Neural cell (in vitro differentiated cells): ENCODE data around the gene ATP11A. TPM values are rescaled to one million over a fixed set of nuclear protein-coding genes. Genes with fewer than 3 reads are reported as not detected.

ENCODE experiments used
- H2AFZ ChIP-seq: fragments of 200-600, 300-800 bp; sonication (generic), shearing (Covaris generic); 2 replicates; pipeline ENCODE4 v1.6.0; 2014; ENCODE audit warnings: low read depth, mild to moderate bottlenecking, antibody characterized with exemption, low read length, moderate library complexity
- H3F3A ChIP-seq: fragments of 200-600 bp; shearing (Covaris generic); 2 replicates; pipeline ENCODE4 v1.6.1; 2016; ENCODE audit warnings: mild to moderate bottlenecking, moderate library complexity, mixed read lengths, antibody characterized with exemption, low read length; ENCODE audit not compliant: insufficient read depth, poor library complexity, severe bottlenecking
- H3K27ac ChIP-seq: fragments of 200-600, 300-800 bp; sonication (generic), shearing (Covaris generic); 2 replicates; pipeline ENCODE4 v1.5.1; 2014; ENCODE audit warnings: mild to moderate bottlenecking, low read length, moderate library complexity
- H3K27me3 ChIP-seq: fragments of 300-800, 200-600 bp; sonication (generic), shearing (Covaris generic); 2 replicates; pipeline ENCODE4 v1.6.0; 2014; ENCODE audit warnings: mild to moderate bottlenecking, low read depth, low read length, moderate library complexity; ENCODE audit not compliant: insufficient read depth
- H3K36me3 ChIP-seq: fragments of 300-800, 200-600 bp; sonication (generic), shearing (Covaris generic); 2 replicates; pipeline ENCODE4 v1.5.1; 2014; ENCODE audit warnings: mild to moderate bottlenecking, antibody characterized with exemption, low read length, moderate library complexity; ENCODE audit not compliant: insufficient read depth
- H3K4me2 ChIP-seq: fragments of 300-800, 200-600 bp; sonication (generic), shearing (Covaris generic); 2 replicates; pipeline ENCODE4 v1.6.0; 2014; ENCODE audit warnings: mild to moderate bottlenecking, low read length
- H3K4me3 ChIP-seq: fragments of 300-800, 200-600 bp; sonication (generic), shearing (Covaris generic); 2 replicates; pipeline ENCODE4 v1.5.1; 2014; ENCODE audit warnings: mild to moderate bottlenecking, low read length, moderate library complexity
- H3K79me2 ChIP-seq: fragments of 200-600 bp; shearing (Covaris generic); replicated peaks from 2 replicates; pipeline ENCODE4 v1.6.0; 2014; ENCODE audit warnings: mild to moderate bottlenecking, low read length, moderate library complexity; ENCODE audit not compliant: insufficient read depth
- H3K9ac ChIP-seq: fragments of 300-800, 200-600 bp; sonication (generic), shearing (Covaris generic); 2 replicates; pipeline ENCODE4 v1.6.1; 2016; ENCODE audit warnings: mild to moderate bottlenecking, low read length, mixed read lengths
- H3K9me2 ChIP-seq: fragments of 200-600 bp; shearing (Covaris generic); 2 replicates; pipeline ENCODE4 v1.6.1; 2016; ENCODE audit warnings: mild to moderate bottlenecking, low read length, mixed read lengths; ENCODE audit not compliant: insufficient read depth
- H3K9me3 ChIP-seq: fragments of 200-600, 300-800 bp; sonication (generic), shearing (Covaris generic); 2 replicates; pipeline ENCODE4 v1.6.1; 2016; ENCODE audit warnings: mild to moderate bottlenecking, mixed run types, low read length, moderate library complexity, mixed read lengths
- H4K20me1 ChIP-seq: fragments of 200-600 bp; shearing (Covaris generic); 2 replicates; pipeline ENCODE4 v1.6.1; 2016; ENCODE audit warnings: mild to moderate bottlenecking, mixed run types; ENCODE audit not compliant: insufficient read depth
- EP300 ChIP-seq: fragments of 450-650 bp; conservative IDR thresholded peaks from 2 replicates; pipeline ENCODE4 v1.6.1; 2014; ENCODE audit warnings: antibody characterized with exemption, mild to moderate bottlenecking, moderate library complexity; ENCODE audit not compliant: poor library complexity, severe bottlenecking
- EZH2 ChIP-seq: fragments of 200-600, 300-800 bp; shearing (Covaris generic), sonication (generic); IDR thresholded peaks from 2 replicates; pipeline ENCODE4 v1.6.1; 2014; ENCODE audit warnings: antibody characterized with exemption, low read length, borderline replicate concordance, mild to moderate bottlenecking; ENCODE audit not compliant: insufficient read depth, poor library complexity, severe bottlenecking
- MXI1 ChIP-seq: fragments of 450-650 bp; conservative IDR thresholded peaks from 2 replicates; pipeline ENCODE4 v1.6.1; 2014; ENCODE audit warnings: antibody characterized with exemption, mild to moderate bottlenecking; ENCODE audit not compliant: poor library complexity, severe bottlenecking
- POLR2AphosphoS5 ChIP-seq: IDR thresholded peaks from 2 replicates; pipeline ENCODE4 v1.6.1; 2012
- RAD21 ChIP-seq: fragments of 450-650 bp; conservative IDR thresholded peaks from 2 replicates; pipeline ENCODE4 v1.6.1; 2014; ENCODE audit warnings: antibody characterized with exemption, mild to moderate bottlenecking, moderate library complexity
- SMC3 ChIP-seq: fragments of 450-650 bp; conservative IDR thresholded peaks from 2 replicates; pipeline ENCODE4 v1.6.1; 2014; ENCODE audit warnings: antibody characterized with exemption, mild to moderate bottlenecking, moderate library complexity; ENCODE audit not compliant: poor library complexity
- TAF1 ChIP-seq: IDR thresholded peaks from 2 replicates; pipeline ENCODE4 v1.6.1; 2012; ENCODE audit warnings: low read depth
- polyA plus RNA-seq: library from polyadenylated mRNA; depleted of rRNA; stranded (reverse); fragments of >200 nt; gene quantifications from 2 replicates; pipeline ENCODE4 v1.2.3, GENCODE V29; 2014
- TF ChIP-seq, protein P1 (sequence below): IDR thresholded peaks from 2 replicates; pipeline ENCODE4 v1.6.1; 2012; ENCODE audit warnings: borderline replicate concordance
- TF ChIP-seq, protein P2 (sequence below): fragments of 450-650 bp; IDR thresholded peaks from 2 replicates; pipeline ENCODE4 v1.5.1; 2014; ENCODE audit warnings: antibody characterized with exemption, mild to moderate bottlenecking, moderate library complexity; ENCODE audit not compliant: poor library complexity, severe bottlenecking

Gene ATP11A
- polyA plus RNA-seq, 1 donor from 2014 or later: 3.0 TPM

DNA sequence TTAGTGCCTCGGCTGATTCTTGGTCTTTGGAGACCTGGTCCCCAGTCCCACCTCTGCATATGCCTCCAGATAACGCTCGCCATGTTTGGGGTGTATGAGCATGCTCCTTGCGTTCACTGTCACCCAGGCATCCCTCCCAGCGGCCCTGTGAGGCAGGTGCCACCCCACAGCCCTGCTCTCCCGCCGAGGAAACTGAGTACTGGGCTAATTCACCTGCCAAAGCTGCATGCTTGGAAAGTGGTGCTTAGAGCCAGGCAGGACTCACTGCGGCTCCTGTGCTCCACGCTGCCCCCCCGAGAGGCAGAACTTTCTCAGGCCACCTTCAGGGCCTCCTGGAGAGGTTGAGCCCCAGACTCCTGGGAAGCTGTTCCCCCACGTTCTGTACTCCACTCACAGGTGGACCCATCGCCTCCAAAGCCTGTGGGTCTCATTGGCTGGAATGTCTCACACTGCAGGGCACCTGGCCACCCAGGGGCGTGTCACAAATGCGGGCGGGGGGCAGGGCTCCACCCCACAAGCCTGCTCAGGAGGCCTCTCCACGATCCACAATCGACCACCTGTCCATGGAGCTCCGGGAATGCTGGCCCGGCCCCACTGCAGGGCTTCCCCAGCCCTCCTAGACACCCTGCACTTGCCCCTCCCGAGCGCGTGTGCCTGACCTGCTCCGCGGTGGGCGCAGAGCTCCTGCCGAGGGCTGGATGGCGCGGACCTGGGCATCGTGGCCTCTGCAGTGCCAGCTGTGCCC, 64.6 kb downstream of the ATP11A start:
- H3K4me3 ChIP-seq: no peak overlapping the region
- no peaks in the 10 kb centered on the region for H3K36me3 ChIP-seq
- no peaks in the 10 kb centered on the region for H4K20me1 ChIP-seq
- H3K9me2 ChIP-seq: no peaks in the 10 kb centered on the region
- no peak overlapping the region for H3K4me2 ChIP-seq
- H3F3A ChIP-seq: no peaks in the 10 kb centered on the region
- H3K27me3 ChIP-seq: no peaks in the 10 kb centered on the region
- no peaks in the 10 kb centered on the region for H3K9me3 ChIP-seq
- no peaks in the 10 kb centered on the region for H3K79me2 ChIP-seq
- H2AFZ ChIP-seq: no peak overlapping the region
- H3K9ac ChIP-seq: no peak overlapping the region
- TF ChIP-seq EZH2 (no peak), POLR2AphosphoS5 (no peak), SMC3 (no peak), RAD21 (no peak), EP300 (no peak), TAF1 (no peak), MXI1 (no peak)
- TF ChIP-seq, protein P1, sequence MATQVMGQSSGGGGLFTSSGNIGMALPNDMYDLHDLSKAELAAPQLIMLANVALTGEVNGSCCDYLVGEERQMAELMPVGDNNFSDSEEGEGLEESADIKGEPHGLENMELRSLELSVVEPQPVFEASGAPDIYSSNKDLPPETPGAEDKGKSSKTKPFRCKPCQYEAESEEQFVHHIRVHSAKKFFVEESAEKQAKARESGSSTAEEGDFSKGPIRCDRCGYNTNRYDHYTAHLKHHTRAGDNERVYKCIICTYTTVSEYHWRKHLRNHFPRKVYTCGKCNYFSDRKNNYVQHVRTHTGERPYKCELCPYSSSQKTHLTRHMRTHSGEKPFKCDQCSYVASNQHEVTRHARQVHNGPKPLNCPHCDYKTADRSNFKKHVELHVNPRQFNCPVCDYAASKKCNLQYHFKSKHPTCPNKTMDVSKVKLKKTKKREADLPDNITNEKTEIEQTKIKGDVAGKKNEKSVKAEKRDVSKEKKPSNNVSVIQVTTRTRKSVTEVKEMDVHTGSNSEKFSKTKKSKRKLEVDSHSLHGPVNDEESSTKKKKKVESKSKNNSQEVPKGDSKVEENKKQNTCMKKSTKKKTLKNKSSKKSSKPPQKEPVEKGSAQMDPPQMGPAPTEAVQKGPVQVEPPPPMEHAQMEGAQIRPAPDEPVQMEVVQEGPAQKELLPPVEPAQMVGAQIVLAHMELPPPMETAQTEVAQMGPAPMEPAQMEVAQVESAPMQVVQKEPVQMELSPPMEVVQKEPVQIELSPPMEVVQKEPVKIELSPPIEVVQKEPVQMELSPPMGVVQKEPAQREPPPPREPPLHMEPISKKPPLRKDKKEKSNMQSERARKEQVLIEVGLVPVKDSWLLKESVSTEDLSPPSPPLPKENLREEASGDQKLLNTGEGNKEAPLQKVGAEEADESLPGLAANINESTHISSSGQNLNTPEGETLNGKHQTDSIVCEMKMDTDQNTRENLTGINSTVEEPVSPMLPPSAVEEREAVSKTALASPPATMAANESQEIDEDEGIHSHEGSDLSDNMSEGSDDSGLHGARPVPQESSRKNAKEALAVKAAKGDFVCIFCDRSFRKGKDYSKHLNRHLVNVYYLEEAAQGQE: no peak
- TF ChIP-seq, protein P2, sequence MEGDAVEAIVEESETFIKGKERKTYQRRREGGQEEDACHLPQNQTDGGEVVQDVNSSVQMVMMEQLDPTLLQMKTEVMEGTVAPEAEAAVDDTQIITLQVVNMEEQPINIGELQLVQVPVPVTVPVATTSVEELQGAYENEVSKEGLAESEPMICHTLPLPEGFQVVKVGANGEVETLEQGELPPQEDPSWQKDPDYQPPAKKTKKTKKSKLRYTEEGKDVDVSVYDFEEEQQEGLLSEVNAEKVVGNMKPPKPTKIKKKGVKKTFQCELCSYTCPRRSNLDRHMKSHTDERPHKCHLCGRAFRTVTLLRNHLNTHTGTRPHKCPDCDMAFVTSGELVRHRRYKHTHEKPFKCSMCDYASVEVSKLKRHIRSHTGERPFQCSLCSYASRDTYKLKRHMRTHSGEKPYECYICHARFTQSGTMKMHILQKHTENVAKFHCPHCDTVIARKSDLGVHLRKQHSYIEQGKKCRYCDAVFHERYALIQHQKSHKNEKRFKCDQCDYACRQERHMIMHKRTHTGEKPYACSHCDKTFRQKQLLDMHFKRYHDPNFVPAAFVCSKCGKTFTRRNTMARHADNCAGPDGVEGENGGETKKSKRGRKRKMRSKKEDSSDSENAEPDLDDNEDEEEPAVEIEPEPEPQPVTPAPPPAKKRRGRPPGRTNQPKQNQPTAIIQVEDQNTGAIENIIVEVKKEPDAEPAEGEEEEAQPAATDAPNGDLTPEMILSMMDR: no peak
- H3K27ac ChIP-seq: no peak overlapping the region

DNA sequence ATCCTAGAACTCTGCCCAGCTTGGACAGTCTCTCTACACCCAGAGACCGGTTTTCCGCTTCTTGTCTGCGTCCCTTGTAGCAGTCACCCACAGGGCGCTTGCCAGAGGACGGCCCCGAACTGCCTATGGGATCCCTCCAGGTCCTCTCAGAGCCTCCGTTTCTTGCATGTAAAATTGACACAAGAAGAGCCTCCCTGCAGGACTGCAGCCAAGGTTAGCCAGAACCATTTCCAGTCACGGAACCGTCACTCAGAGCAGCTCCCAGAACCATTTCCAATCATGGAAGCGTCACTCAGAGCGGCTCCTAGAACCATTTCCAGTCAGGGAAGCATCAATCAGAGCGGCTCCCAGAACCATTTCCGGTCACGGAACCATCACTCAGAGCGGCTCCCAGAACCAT, 65.5 kb downstream of the ATP11A start:
- Histone ChIP-seq H2AFZ (no peak overlapping the region), H3K9me2 (no peaks in the 10 kb centered on the region), H3K4me2 (no peak overlapping the region), H3K9ac (no peak overlapping the region), H4K20me1 (no peaks in the 10 kb centered on the region), H3K79me2 (no peaks in the 10 kb centered on the region), H3K9me3 (no peaks in the 10 kb centered on the region), H3F3A (no peaks in the 10 kb centered on the region), H3K4me3 (no peak overlapping the region), H3K27me3 (no peaks in the 10 kb centered on the region), H3K36me3 (no peaks in the 10 kb centered on the region), H3K27ac (no peak overlapping the region)
- TF ChIP-seq EZH2 (no peak), SMC3 (no peak), MXI1 (no peak), POLR2AphosphoS5 (no peak)
- TF ChIP-seq, protein P2: no peak
